Measurements from ENCODE around the gene MTMR12. TPM values are rescaled to one million over a fixed set of nuclear protein-coding genes. Genes with fewer than 3 reads are reported as not detected.
"Not testable (repeated sequence)": the region's sequence is repeated elsewhere in the genome, so short reads cannot be mapped to it uniquely, and the experiment has no call there.

MTMR12 gene
- total and polyA plus RNA-seq, 10 of the 15 experiments (the other 5 are each of a cell fraction or from before 2014, with no cell fraction given) = 5.0 to 22.9 (median 16.3) TPM

DNA sequence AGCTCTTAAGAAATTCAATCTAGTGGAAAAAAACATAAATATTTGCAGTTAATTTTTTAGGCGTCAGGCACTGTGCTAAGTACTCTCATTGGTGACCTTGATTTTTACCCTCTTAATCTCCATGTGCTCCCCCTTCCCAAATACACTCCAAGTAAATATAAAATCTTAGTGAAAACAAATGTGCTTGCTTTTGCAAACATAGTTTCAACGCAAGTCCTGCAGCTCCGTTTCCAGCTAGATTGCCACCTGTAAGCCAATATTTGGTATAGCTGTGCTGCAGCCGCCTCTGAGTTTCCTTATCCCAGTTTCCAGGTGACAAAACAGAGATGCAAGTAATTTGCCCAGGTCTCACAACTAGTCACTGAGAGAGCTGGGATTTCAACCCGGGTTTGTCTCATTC, 1.9 kb upstream of the MTMR12 start:
- Histone ChIP-seq H3K9me3 (replicated peaks; ENCODE audit: control insufficient read depth, insufficient read depth, low read length) (no peaks in the 10 kb centered on the region), H4K20me1 (ENCODE audit: control insufficient read depth, insufficient read depth) (no peaks in the 10 kb centered on the region), H3K79me2 (ENCODE audit: control insufficient read depth, insufficient read depth, low read length) (peaks cover 23% of the 10 kb centered on the region), H2AFZ (ENCODE audit: control insufficient read depth, low read depth, low read length) (no peak overlapping the region), H3K27ac (ENCODE audit: control insufficient read depth, insufficient read depth) (no peak overlapping the region), H3K4me2 (ENCODE audit: control insufficient read depth, insufficient read depth) (no peak overlapping the region), H3K9ac (ENCODE audit: control insufficient read depth, insufficient read depth, low read length) (no peak overlapping the region), H3K4me1 (ENCODE audit: control insufficient read depth, insufficient read depth, low read length) (peaks cover 13% of the 10 kb centered on the region), H3K4me3 (no peak overlapping the region), H3K27me3 (replicated peaks in 1 of 2; ENCODE audit: control insufficient read depth in 2 of 2, insufficient read depth in 2 of 2, low read length in 1 of 2) (no peaks in the 10 kb centered on the region), H3K36me3 (ENCODE audit: control insufficient read depth in 2 of 2, insufficient read depth in 2 of 2, low read length in 1 of 2) (no peaks in the 10 kb centered on the region)
- ChIA-PET RAD21 (ENCODE audit: unreplicated experiment) (no interaction called here), CTCF (interaction anchor here (0.8 kb wide), 1 partner anchor 83 kb away, joined by 3 read pairs; no protein-coding TSS in a partner anchor), POLR2A (interaction anchor here (1.3 kb wide), 1 partner anchor 8 kb away, joined by 3 read pairs; no protein-coding TSS in a partner anchor), SMC1A (ENCODE audit: uncharacterized antibody, unreplicated experiment) (interaction anchor here (0.6 to 1.5 kb wide), 4 partner anchors 13 to 153 kb away, joined by 3 to 4 read pairs (median 3); no protein-coding TSS in a partner anchor)
- DNase-seq (ENCODE audit: low read depth, low spot score) = no peak
- no peak for ATAC-seq
- WGBS (ENCODE audit: insufficient coverage, insufficient replicate concordance, low lambda C conversion rate, missing lambda C conversion rate) = 97% methylated on average over 5 of the region's 5 CpGs
- FAIRE-seq = no peak
- in situ Hi-C loops (cut with MboI) = no loop called here
- no peak for TF ChIP-seq ZBTB33 (IDR thresholded peaks at IDR 0.05)
- intact Hi-C loops (cut with micrococcal nuclease; ENCODE audit: unreplicated experiment) = no loop called here
- TSS peak; percentile 72 for BruUV-seq (replicated peaks)

- 100% methylated on average over 10 of the region's 10 CpGs for WGBS (ENCODE audit: insufficient coverage, insufficient replicate concordance, low lambda C conversion rate, missing lambda C conversion rate)
- POLR2A ChIA-PET = interaction anchor here (1.3 kb wide), 1 partner anchor 8 kb away, joined by 3 read pairs; no protein-coding TSS in a partner anchor
- H3K9ac ChIP-seq (ENCODE audit: control insufficient read depth, insufficient read depth, low read length); H3K36me3 ChIP-seq (ENCODE audit: control insufficient read depth in 2 of 2, insufficient read depth in 2 of 2, low read length in 1 of 2); RAD21 ChIA-PET (ENCODE audit: unreplicated experiment); BruUV-seq (replicated peaks); intact Hi-C loops (cut with micrococcal nuclease; ENCODE audit: unreplicated experiment); H3K27me3 ChIP-seq (replicated peaks in 1 of 2; ENCODE audit: control insufficient read depth in 2 of 2, insufficient read depth in 2 of 2, low read length in 1 of 2); H4K20me1 ChIP-seq (ENCODE audit: control insufficient read depth, insufficient read depth); ATAC-seq; DNase-seq (ENCODE audit: low read depth, low spot score); H3K27ac ChIP-seq (ENCODE audit: control insufficient read depth, insufficient read depth); FAIRE-seq; H3K9me3 ChIP-seq (replicated peaks; ENCODE audit: control insufficient read depth, insufficient read depth, low read length); H2AFZ ChIP-seq (ENCODE audit: control insufficient read depth, low read depth, low read length); in situ Hi-C loops (cut with MboI): not testable (repeated sequence)
- H3K79me2 ChIP-seq (ENCODE audit: control insufficient read depth, insufficient read depth, low read length) = peaks cover 25% of the 10 kb centered on the region
- H3K4me1 ChIP-seq (ENCODE audit: control insufficient read depth, insufficient read depth, low read length) = peaks cover 13% of the 10 kb centered on the region
- CTCF ChIA-PET = interaction anchor here (0.6 kb wide), 1 partner anchor 17 kb away, joined by 3 read pairs; no protein-coding TSS in a partner anchor
- H3K4me2 ChIP-seq (ENCODE audit: control insufficient read depth, insufficient read depth) = peak overlapping the region; percentile 64; the same call in 1 of the 2 replicates
- SMC1A ChIA-PET (ENCODE audit: uncharacterized antibody, unreplicated experiment) = interaction anchor here (0.6 to 1.5 kb wide), 4 partner anchors 14 to 152 kb away, joined by 3 to 4 read pairs (median 3); no protein-coding TSS in a partner anchor
- H3K4me3 ChIP-seq = 0 out of 2 replicates have a peak overlapping the region, but pooled peaks have one; percentile 73
Observed at GRCh38 chr5:32314152-32314488, 1.4 kb upstream of the MTMR12 start.
